ENCODE data around the gene PTTG1. TPM values are rescaled to one million over a fixed set of nuclear protein-coding genes. Genes with fewer than 3 reads are reported as not detected.

The PTTG1 gene
- total and polyA plus RNA-seq, 2 experiments from 2014 or later, result 394 to 620 TPM

DNA sequence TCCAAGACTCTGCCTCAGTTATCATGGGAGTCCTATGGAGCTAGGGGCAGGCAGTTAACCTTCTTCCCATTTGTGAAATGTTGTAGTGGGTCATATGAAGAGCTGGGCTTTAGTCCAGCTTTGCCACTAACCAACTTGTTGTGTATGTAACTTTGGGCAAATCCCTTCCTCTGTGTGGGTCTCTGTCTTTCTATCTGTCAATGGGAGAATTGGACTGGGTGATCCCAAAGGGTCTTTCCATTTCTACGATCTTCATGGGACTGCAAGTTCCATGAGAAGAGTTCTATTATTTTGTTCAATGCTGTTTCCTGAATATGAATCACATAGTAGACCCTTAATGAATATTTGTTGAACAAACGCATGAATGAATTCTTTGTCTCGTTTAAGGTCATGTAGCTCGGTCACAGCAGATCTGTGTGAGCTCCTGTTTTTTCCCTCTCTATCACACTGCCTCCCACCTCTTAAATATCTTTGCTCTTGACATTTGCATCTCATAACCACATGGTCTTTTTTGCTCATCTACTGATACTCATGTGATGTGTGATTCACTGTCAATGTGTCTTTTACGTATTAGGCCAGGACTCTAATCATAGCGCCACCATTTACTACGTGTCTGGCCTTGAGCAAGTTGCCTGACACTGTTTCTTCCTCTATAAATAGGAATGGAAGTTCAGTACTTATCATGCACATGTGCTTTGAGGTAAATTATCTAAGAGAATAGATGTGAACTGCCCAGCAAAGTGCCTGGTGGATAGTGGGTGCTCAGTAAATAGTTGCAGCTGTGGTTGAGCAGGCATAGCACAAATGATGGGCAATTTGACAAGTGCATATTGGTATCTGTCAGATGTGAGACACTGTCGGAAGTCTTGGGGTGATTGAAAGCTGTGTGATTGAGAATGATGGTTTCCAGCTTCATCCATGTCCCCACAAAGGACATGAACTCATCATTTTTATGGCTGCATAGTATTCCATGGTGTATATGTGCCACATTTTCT, 37.4 kb downstream of the PTTG1 start:
- Histone ChIP-seq H3K4me3 (no peak overlapping the region), H3K4me2 (no peak overlapping the region), H3K27ac (ENCODE audit: low read depth) (no peak overlapping the region), H3K27me3 (ENCODE audit: insufficient read depth) (no peaks in the 10 kb centered on the region), H3F3A (replicated peaks; ENCODE audit: low read depth) (no peaks in the 10 kb centered on the region), H4K20me1 (replicated peaks; ENCODE audit: insufficient read depth) (no peaks in the 10 kb centered on the region), H3K79me2 (replicated peaks; ENCODE audit: insufficient read depth) (no peaks in the 10 kb centered on the region), H3K4me1 (ENCODE audit: insufficient read depth) (no peaks in the 10 kb centered on the region), H3K9me2 (ENCODE audit: insufficient read depth) (no peaks in the 10 kb centered on the region), H2AFZ (no peak overlapping the region), H3K36me3 (ENCODE audit: insufficient read depth) (no peaks in the 10 kb centered on the region)
- H3K9me3 Mint-ChIP-seq, result peaks cover 12% of the 10 kb centered on the region; the same call in 2 of the 3 replicates
- no peak for DNase-seq (ENCODE audit: low spot score)
- no peak overlapping the region for H3K27ac Mint-ChIP-seq
- no peak overlapping the region for H3K4me3 Mint-ChIP-seq
- no peaks in the 10 kb centered on the region for H3K27me3 Mint-ChIP-seq (ENCODE audit: insufficient read depth, low read depth, poor library complexity)
- ATAC-seq, result no peak
- H3K4me1 Mint-ChIP-seq, result no peaks in the 10 kb centered on the region
- TF ChIP-seq ZNF114 (CRISPR knock-in tag; IDR thresholded peaks at IDR 0.05) (no peak), EZH2phosphoT487 (IDR thresholded peaks at IDR 0.05; ENCODE audit: unreplicated experiment) (no peak), CREB1 (CRISPR knock-in tag; IDR thresholded peaks at IDR 0.05; ENCODE audit: low read depth) (no peak), JUNB (IDR thresholded peaks at IDR 0.05; ENCODE audit: unreplicated experiment) (no peak), NANOG (IDR thresholded peaks at IDR 0.05; ENCODE audit: borderline replicate concordance) (no peak), EZH2 (IDR thresholded peaks at IDR 0.05; ENCODE audit: low read depth, unreplicated experiment) (no peak), POLR2AphosphoS5 (IDR thresholded peaks at IDR 0.05; ENCODE audit: low read depth) (no peak), ZNF331 (CRISPR knock-in tag; IDR thresholded peaks at IDR 0.05; ENCODE audit: low read depth) (no peak)
- TF ChIP-seq, protein P1, sequence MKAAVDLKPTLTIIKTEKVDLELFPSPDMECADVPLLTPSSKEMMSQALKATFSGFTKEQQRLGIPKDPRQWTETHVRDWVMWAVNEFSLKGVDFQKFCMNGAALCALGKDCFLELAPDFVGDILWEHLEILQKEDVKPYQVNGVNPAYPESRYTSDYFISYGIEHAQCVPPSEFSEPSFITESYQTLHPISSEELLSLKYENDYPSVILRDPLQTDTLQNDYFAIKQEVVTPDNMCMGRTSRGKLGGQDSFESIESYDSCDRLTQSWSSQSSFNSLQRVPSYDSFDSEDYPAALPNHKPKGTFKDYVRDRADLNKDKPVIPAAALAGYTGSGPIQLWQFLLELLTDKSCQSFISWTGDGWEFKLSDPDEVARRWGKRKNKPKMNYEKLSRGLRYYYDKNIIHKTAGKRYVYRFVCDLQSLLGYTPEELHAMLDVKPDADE (IDR thresholded peaks at IDR 0.05), result no peak
- TF ChIP-seq, protein P2, sequence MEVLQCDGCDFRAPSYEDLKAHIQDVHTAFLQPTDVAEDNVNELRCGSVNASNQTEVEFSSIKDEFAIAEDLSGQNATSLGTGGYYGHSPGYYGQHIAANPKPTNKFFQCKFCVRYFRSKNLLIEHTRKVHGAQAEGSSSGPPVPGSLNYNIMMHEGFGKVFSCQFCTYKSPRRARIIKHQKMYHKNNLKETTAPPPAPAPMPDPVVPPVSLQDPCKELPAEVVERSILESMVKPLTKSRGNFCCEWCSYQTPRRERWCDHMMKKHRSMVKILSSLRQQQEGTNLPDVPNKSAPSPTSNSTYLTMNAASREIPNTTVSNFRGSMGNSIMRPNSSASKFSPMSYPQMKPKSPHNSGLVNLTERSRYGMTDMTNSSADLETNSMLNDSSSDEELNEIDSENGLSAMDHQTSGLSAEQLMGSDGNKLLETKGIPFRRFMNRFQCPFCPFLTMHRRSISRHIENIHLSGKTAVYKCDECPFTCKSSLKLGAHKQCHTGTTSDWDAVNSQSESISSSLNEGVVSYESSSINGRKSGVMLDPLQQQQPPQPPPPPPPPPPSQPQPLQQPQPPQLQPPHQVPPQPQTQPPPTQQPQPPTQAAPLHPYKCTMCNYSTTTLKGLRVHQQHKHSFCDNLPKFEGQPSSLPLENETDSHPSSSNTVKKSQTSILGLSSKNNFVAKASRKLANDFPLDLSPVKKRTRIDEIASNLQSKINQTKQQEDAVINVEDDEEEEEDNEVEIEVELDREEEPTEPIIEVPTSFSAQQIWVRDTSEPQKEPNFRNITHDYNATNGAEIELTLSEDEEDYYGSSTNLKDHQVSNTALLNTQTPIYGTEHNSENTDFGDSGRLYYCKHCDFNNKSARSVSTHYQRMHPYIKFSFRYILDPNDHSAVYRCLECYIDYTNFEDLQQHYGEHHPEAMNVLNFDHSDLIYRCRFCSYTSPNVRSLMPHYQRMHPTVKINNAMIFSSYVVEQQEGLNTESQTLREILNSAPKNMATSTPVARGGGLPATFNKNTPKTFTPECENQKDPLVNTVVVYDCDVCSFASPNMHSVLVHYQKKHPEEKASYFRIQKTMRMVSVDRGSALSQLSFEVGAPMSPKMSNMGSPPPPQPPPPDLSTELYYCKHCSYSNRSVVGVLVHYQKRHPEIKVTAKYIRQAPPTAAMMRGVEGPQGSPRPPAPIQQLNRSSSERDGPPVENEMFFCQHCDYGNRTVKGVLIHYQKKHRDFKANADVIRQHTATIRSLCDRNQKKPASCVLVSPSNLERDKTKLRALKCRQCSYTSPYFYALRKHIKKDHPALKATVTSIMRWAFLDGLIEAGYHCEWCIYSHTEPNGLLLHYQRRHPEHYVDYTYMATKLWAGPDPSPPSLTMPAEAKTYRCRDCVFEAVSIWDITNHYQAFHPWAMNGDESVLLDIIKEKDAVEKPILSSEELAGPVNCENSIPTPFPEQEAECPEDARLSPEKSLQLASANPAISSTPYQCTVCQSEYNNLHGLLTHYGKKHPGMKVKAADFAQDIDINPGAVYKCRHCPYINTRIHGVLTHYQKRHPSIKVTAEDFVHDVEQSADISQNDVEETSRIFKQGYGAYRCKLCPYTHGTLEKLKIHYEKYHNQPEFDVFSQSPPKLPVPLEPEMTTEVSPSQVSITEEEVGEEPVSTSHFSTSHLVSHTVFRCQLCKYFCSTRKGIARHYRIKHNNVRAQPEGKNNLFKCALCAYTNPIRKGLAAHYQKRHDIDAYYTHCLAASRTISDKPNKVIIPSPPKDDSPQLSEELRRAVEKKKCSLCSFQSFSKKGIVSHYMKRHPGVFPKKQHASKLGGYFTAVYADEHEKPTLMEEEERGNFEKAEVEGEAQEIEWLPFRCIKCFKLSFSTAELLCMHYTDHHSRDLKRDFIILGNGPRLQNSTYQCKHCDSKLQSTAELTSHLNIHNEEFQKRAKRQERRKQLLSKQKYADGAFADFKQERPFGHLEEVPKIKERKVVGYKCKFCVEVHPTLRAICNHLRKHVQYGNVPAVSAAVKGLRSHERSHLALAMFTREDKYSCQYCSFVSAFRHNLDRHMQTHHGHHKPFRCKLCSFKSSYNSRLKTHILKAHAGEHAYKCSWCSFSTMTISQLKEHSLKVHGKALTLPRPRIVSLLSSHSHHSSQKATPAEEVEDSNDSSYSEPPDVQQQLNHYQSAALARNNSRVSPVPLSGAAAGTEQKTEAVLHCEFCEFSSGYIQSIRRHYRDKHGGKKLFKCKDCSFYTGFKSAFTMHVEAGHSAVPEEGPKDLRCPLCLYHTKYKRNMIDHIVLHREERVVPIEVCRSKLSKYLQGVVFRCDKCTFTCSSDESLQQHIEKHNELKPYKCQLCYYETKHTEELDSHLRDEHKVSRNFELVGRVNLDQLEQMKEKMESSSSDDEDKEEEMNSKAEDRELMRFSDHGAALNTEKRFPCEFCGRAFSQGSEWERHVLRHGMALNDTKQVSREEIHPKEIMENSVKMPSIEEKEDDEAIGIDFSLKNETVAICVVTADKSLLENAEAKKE (CRISPR knock-in tag; IDR thresholded peaks at IDR 0.05), result no peak
- TF ChIP-seq, protein P3, sequence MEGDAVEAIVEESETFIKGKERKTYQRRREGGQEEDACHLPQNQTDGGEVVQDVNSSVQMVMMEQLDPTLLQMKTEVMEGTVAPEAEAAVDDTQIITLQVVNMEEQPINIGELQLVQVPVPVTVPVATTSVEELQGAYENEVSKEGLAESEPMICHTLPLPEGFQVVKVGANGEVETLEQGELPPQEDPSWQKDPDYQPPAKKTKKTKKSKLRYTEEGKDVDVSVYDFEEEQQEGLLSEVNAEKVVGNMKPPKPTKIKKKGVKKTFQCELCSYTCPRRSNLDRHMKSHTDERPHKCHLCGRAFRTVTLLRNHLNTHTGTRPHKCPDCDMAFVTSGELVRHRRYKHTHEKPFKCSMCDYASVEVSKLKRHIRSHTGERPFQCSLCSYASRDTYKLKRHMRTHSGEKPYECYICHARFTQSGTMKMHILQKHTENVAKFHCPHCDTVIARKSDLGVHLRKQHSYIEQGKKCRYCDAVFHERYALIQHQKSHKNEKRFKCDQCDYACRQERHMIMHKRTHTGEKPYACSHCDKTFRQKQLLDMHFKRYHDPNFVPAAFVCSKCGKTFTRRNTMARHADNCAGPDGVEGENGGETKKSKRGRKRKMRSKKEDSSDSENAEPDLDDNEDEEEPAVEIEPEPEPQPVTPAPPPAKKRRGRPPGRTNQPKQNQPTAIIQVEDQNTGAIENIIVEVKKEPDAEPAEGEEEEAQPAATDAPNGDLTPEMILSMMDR (conservative IDR thresholded peaks at IDR 0.05; ENCODE audit: low read depth in 2 of 2), result no peak
- H3K36me3 Mint-ChIP-seq (ENCODE audit: low read depth), result no peaks in the 10 kb centered on the region
